Neural progenitor cell (in vitro differentiated cells): Measurements from ENCODE around the gene PHKA2. TPM values are rescaled to one million over a fixed set of nuclear protein-coding genes. Genes with fewer than 3 reads are reported as not detected.

ENCODE experiments used
- DNase-seq: peaks from one replicate; pipeline ENCODE4 v3.0.0-alpha.2; 2016; ENCODE audit warnings: low spot score
- H2AFZ ChIP-seq: fragments of 200-600 bp; sonication (generic); replicated peaks from 2 replicates; pipeline ENCODE4 v1.6.1; 2016; ENCODE audit warnings: antibody characterized with exemption
- H3F3A ChIP-seq: fragments of 200-600 bp; sonication (generic); 2 replicates; pipeline ENCODE4 v1.6.1; 2016; ENCODE audit warnings: antibody characterized with exemption, low read depth
- H3K27ac ChIP-seq: fragments of 200-600 bp; sonication (generic); 2 replicates; pipeline ENCODE4 v1.5.1; 2016; ENCODE audit warnings: mild to moderate bottlenecking
- H3K27me3 ChIP-seq: fragments of 200-600 bp; sonication (generic); 2 replicates; pipeline ENCODE4 v1.6.1; 2016; ENCODE audit warnings: mild to moderate bottlenecking, moderate library complexity
- H3K36me3 ChIP-seq: fragments of 200-600 bp; sonication (generic); 2 replicates; pipeline ENCODE4 v1.5.1; 2016
- H3K4me1 ChIP-seq: fragments of 200-600 bp; sonication (generic); 2 replicates; pipeline ENCODE4 v1.6.1; 2016; ENCODE audit warnings: mixed run types
- H3K4me2 ChIP-seq: fragments of 200-600 bp; sonication (generic); 2 replicates; pipeline ENCODE4 v1.6.1; 2016
- H3K4me3 ChIP-seq: fragments of 200-600 bp; sonication (generic); 2 replicates; pipeline ENCODE4 v1.5.1; 2016
- H3K79me2 ChIP-seq: fragments of 200-600 bp; sonication (generic); 2 replicates; pipeline ENCODE4 v1.6.1; 2016; ENCODE audit warnings: low read depth
- H3K9ac ChIP-seq: fragments of 200-600 bp; sonication (generic); 2 replicates; pipeline ENCODE4 v1.6.1; 2016
- H3K9me3 ChIP-seq: fragments of 200-600 bp; sonication (generic); 2 replicates; pipeline ENCODE4 v1.5.1; 2016; ENCODE audit warnings: low read depth
- H4K20me1 ChIP-seq: fragments of 200-600 bp; sonication (generic); 2 replicates; pipeline ENCODE4 v1.6.1; 2016; ENCODE audit warnings: low read depth
- H3K27ac Mint-ChIP-seq: 3 replicates; pipeline ENCODE4 v1.8.0; 2021; ENCODE audit warnings: mixed read lengths
- H3K27me3 Mint-ChIP-seq: 2 replicates; pipeline ENCODE4 v1.8.0; 2022; ENCODE audit warnings: low read depth, mild to moderate bottlenecking, inconsistent platforms, moderate library complexity, mixed read lengths; ENCODE audit not compliant: insufficient read depth
- H3K36me3 Mint-ChIP-seq: 3 replicates; pipeline ENCODE4 v1.8.0; 2021; ENCODE audit warnings: mixed read lengths
- H3K4me1 Mint-ChIP-seq: 3 replicates; pipeline ENCODE4 v1.8.0; 2021; ENCODE audit warnings: mixed read lengths
- H3K4me3 Mint-ChIP-seq: 3 replicates; pipeline ENCODE4 v1.8.0; 2021; ENCODE audit warnings: mild to moderate bottlenecking, moderate library complexity, mixed read lengths
- H3K9me3 Mint-ChIP-seq: 3 replicates; pipeline ENCODE4 v1.8.0; 2020; ENCODE audit warnings: mixed read lengths
- CTCF ChIP-seq: fragments of 200-600 bp; sonication (generic); IDR thresholded peaks from 2 replicates; pipeline ENCODE4 v1.5.1; 2017; ENCODE audit warnings: antibody characterized with exemption, mild to moderate bottlenecking
- EZH2 ChIP-seq: fragments of 200-600 bp; sonication (generic); IDR thresholded peaks from 2 replicates; pipeline ENCODE4 v1.6.1; 2017; ENCODE audit warnings: antibody characterized with exemption, mild to moderate bottlenecking, moderate library complexity
- EZH2phosphoT487 ChIP-seq: fragments of 200-600 bp; sonication (generic); IDR thresholded peaks from 2 replicates; pipeline ENCODE4 v1.6.1; 2017; ENCODE audit warnings: antibody characterized with exemption
- total RNA-seq: library from RNA; depleted of rRNA; stranded (reverse); fragments of >200 nt; gene quantifications from 2 replicates; pipeline ENCODE4 v1.2.3, GENCODE V29; 2015; ENCODE audit warnings: low replicate concordance

PHKA2 gene
- total RNA-seq, 1 donor from 2014 or later = 18.2 TPM

- Histone ChIP-seq H3K4me2 (no peak overlapping the region), H3K9me3 (peaks cover 4% of the 10 kb centered on the region), H3K9ac (no peak overlapping the region), H3F3A (no peaks in the 10 kb centered on the region), H2AFZ (no peak overlapping the region), H3K4me1 (no peaks in the 10 kb centered on the region), H3K4me3 (no peak overlapping the region), H4K20me1 (no peaks in the 10 kb centered on the region), H3K27ac (no peak overlapping the region), H3K79me2 (no peaks in the 10 kb centered on the region), H3K27me3 (no peaks in the 10 kb centered on the region), H3K36me3 (no peaks in the 10 kb centered on the region)
- peaks cover 2% of the 10 kb centered on the region for H3K27me3 Mint-ChIP-seq
- no peak overlapping the region for H3K27ac Mint-ChIP-seq
- no peak overlapping the region for H3K4me3 Mint-ChIP-seq
- peaks cover 13% of the 10 kb centered on the region for H3K9me3 Mint-ChIP-seq
- no peaks in the 10 kb centered on the region for H3K36me3 Mint-ChIP-seq
- no peak for DNase-seq
- no peak for TF ChIP-seq EZH2phosphoT487
- TF ChIP-seq EZH2 = no peak
- no peak for TF ChIP-seq CTCF
- H3K4me1 Mint-ChIP-seq = no peaks in the 10 kb centered on the region
Measured at GRCh38 chrX:18873189-18873791, 110.6 kb downstream of the PHKA2 start.

GRCh38 chrX:18872621-18873020 lies 111.3 kb downstream of the PHKA2 start:
- DNase-seq = no peak
- Mint-ChIP-seq H3K27me3 (peaks cover 2% of the 10 kb centered on the region), H3K36me3 (no peaks in the 10 kb centered on the region), H3K4me1 (no peaks in the 10 kb centered on the region), H3K27ac (no peak overlapping the region), H3K4me3 (no peak overlapping the region), H3K9me3 (peaks cover 15% of the 10 kb centered on the region)
- Histone ChIP-seq H3K27me3 (no peaks in the 10 kb centered on the region), H3K4me1 (no peaks in the 10 kb centered on the region), H3F3A (no peaks in the 10 kb centered on the region), H3K4me3 (no peak overlapping the region), H2AFZ (no peak overlapping the region), H3K79me2 (no peaks in the 10 kb centered on the region), H3K4me2 (no peak overlapping the region), H3K9me3 (peaks cover 4% of the 10 kb centered on the region), H3K27ac (no peak overlapping the region), H3K9ac (no peak overlapping the region), H4K20me1 (no peaks in the 10 kb centered on the region), H3K36me3 (no peaks in the 10 kb centered on the region)
- TF ChIP-seq EZH2 (no peak), EZH2phosphoT487 (no peak), CTCF (no peak)

- peaks cover 2% of the 10 kb centered on the region for H3K27me3 Mint-ChIP-seq
- H3K9ac ChIP-seq = no peak overlapping the region
- H3K4me1 ChIP-seq = no peaks in the 10 kb centered on the region
- no peaks in the 10 kb centered on the region for H4K20me1 ChIP-seq
- no peaks in the 10 kb centered on the region for H3K27me3 ChIP-seq
- no peak for TF ChIP-seq EZH2
- no peak for TF ChIP-seq EZH2phosphoT487
- no peak for TF ChIP-seq CTCF
- peaks cover 15% of the 10 kb centered on the region for H3K9me3 Mint-ChIP-seq
- H3K79me2 ChIP-seq = no peaks in the 10 kb centered on the region
- no peak overlapping the region for H3K4me2 ChIP-seq
- no peak overlapping the region for H3K4me3 Mint-ChIP-seq
- H2AFZ ChIP-seq = no peak overlapping the region
- no peak for DNase-seq
- H3K27ac ChIP-seq = no peak overlapping the region
- H3K4me3 ChIP-seq = no peak overlapping the region
- no peaks in the 10 kb centered on the region for H3K36me3 ChIP-seq
- H3K36me3 Mint-ChIP-seq = no peaks in the 10 kb centered on the region
- peaks cover 4% of the 10 kb centered on the region for H3K9me3 ChIP-seq
- peaks cover 1% of the 10 kb centered on the region for H3K4me1 Mint-ChIP-seq
- no peak overlapping the region for H3K27ac Mint-ChIP-seq
- no peaks in the 10 kb centered on the region for H3F3A ChIP-seq
Measured at GRCh38 chrX:18871970-18872369, 111.9 kb downstream of the PHKA2 start.
